ENCODE measurements around the gene SRBD1. TPM values are rescaled to one million over a fixed set of nuclear protein-coding genes. Genes with fewer than 3 reads are reported as not detected.

The SRBD1 gene
- polyA plus RNA-seq, 1 donor from 2014 or later: 5.3 TPM

DNA sequence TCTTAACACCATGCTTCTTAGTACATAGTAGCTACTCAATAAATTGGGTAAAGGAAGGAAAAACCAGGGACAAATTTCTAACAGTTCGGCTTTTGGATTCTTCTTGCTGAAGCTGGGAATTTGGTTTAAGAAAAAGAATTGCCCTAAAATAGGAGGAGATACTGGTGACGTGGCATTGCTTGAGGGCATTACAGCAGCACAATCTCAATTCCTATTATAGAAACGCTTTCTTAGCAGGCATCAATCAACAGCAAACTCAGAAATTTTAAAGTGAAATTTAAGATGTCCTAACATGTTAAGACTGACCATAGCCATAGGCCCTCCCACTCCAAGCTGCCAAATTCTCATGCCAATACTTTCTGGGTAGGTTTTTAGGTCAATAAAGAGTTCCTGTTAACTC, 169.5 kb downstream of the SRBD1 start:
- Histone ChIP-seq H3K4me2 (ENCODE audit: low read length) (no peak overlapping the region), H3K79me2 (replicated peaks; ENCODE audit: insufficient read depth, low read length) (no peaks in the 10 kb centered on the region), H3K27me3 (ENCODE audit: insufficient read depth, low read depth, low read length) (no peaks in the 10 kb centered on the region), H4K20me1 (ENCODE audit: insufficient read depth) (no peaks in the 10 kb centered on the region), H3K36me3 (ENCODE audit: insufficient read depth, low read length) (no peaks in the 10 kb centered on the region), H2AFZ (ENCODE audit: low read depth, low read length) (no peak overlapping the region), H3F3A (ENCODE audit: insufficient read depth, low read length, poor library complexity, severe bottlenecking) (no peaks in the 10 kb centered on the region), H3K27ac (ENCODE audit: low read length) (no peak overlapping the region), H3K9ac (ENCODE audit: low read length) (no peak overlapping the region), H3K4me3 (ENCODE audit: low read length) (no peak overlapping the region), H3K9me3 (ENCODE audit: low read length) (no peaks in the 10 kb centered on the region), H3K9me2 (ENCODE audit: insufficient read depth, low read length) (no peaks in the 10 kb centered on the region)
- no peak for TF ChIP-seq SMC3 (conservative IDR thresholded peaks at IDR 0.05; ENCODE audit: poor library complexity)
- TF ChIP-seq EP300 (conservative IDR thresholded peaks at IDR 0.05; ENCODE audit: poor library complexity, severe bottlenecking): no peak
- no peak for TF ChIP-seq MXI1 (conservative IDR thresholded peaks at IDR 0.05; ENCODE audit: poor library complexity, severe bottlenecking)

DNA sequence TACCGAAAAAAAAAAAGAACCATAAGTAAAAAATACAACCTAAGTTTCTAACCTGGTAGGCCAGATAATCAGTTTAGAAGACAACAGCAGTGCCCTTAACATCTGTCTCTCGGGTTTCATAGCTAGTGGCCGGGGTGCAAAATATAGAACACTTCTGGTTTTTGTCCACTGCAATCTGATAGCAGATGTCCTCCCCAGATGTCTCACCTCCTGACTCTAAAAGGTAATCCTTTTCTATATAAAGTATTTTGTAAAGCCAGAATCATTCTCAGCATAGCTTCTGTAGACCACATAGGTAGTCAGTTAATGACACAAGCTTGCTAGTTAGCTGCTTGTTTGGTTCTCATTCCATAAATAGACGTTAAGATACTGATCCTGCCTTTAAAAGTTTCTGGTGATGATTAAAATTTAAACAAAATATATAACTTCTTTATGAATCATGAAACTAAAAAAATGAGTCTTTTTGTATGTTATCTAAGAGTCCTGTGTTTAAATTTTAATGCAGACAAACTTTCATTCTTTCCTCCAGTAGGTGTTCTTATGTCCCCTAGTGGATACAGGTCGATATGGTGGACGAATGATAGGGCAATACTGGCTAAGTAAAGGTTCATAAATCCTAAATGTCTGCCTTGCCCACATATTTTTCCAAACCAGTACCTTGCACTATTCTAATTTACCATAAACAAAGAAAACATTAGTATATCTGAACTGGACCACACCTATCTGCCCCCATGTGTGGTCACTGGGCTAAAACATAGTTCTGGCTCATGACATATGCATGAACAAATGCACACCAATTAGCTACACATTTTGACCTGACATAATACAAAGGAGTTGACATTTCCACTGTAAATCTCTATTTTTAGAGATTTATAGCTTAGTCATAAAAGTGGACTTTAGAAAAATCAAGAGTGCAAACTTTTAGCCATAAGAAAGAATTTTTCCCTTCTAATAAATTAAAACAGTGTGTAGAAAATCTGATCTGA, 171.0 kb downstream of the SRBD1 start:
- no peak for TF ChIP-seq SMC3 (conservative IDR thresholded peaks at IDR 0.05; ENCODE audit: poor library complexity)
- TF ChIP-seq CTCF (IDR thresholded peaks at IDR 0.05; ENCODE audit: poor library complexity, severe bottlenecking): no peak
- TF ChIP-seq, protein P1, sequence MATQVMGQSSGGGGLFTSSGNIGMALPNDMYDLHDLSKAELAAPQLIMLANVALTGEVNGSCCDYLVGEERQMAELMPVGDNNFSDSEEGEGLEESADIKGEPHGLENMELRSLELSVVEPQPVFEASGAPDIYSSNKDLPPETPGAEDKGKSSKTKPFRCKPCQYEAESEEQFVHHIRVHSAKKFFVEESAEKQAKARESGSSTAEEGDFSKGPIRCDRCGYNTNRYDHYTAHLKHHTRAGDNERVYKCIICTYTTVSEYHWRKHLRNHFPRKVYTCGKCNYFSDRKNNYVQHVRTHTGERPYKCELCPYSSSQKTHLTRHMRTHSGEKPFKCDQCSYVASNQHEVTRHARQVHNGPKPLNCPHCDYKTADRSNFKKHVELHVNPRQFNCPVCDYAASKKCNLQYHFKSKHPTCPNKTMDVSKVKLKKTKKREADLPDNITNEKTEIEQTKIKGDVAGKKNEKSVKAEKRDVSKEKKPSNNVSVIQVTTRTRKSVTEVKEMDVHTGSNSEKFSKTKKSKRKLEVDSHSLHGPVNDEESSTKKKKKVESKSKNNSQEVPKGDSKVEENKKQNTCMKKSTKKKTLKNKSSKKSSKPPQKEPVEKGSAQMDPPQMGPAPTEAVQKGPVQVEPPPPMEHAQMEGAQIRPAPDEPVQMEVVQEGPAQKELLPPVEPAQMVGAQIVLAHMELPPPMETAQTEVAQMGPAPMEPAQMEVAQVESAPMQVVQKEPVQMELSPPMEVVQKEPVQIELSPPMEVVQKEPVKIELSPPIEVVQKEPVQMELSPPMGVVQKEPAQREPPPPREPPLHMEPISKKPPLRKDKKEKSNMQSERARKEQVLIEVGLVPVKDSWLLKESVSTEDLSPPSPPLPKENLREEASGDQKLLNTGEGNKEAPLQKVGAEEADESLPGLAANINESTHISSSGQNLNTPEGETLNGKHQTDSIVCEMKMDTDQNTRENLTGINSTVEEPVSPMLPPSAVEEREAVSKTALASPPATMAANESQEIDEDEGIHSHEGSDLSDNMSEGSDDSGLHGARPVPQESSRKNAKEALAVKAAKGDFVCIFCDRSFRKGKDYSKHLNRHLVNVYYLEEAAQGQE (IDR thresholded peaks at IDR 0.05; ENCODE audit: borderline replicate concordance): no peak
- no peak for TF ChIP-seq TAF1 (IDR thresholded peaks at IDR 0.05; ENCODE audit: low read depth)
- TF ChIP-seq EP300 (conservative IDR thresholded peaks at IDR 0.05; ENCODE audit: poor library complexity, severe bottlenecking): no peak
- TF ChIP-seq RAD21 (conservative IDR thresholded peaks at IDR 0.05): no peak
- TF ChIP-seq POLR2AphosphoS5 (IDR thresholded peaks at IDR 0.05): no peak
- TF ChIP-seq EZH2 (IDR thresholded peaks at IDR 0.05; ENCODE audit: borderline replicate concordance, insufficient read depth, low read length, poor library complexity, severe bottlenecking): no peak
- no peak for TF ChIP-seq MXI1 (conservative IDR thresholded peaks at IDR 0.05; ENCODE audit: poor library complexity, severe bottlenecking)
- H3K4me3 ChIP-seq (ENCODE audit: low read length): no peak overlapping the region
- H2AFZ ChIP-seq (ENCODE audit: low read depth, low read length): no peak overlapping the region
- no peaks in the 10 kb centered on the region for H3K9me2 ChIP-seq (ENCODE audit: insufficient read depth, low read length)
- no peaks in the 10 kb centered on the region for H3F3A ChIP-seq (ENCODE audit: insufficient read depth, low read length, poor library complexity, severe bottlenecking)
- no peaks in the 10 kb centered on the region for H3K27me3 ChIP-seq (ENCODE audit: insufficient read depth, low read depth, low read length)
- H3K36me3 ChIP-seq (ENCODE audit: insufficient read depth, low read length): no peaks in the 10 kb centered on the region
- no peak overlapping the region for H3K27ac ChIP-seq (ENCODE audit: low read length)
- no peaks in the 10 kb centered on the region for H3K79me2 ChIP-seq (replicated peaks; ENCODE audit: insufficient read depth, low read length)
- no peak overlapping the region for H3K4me2 ChIP-seq (ENCODE audit: low read length)
- H4K20me1 ChIP-seq (ENCODE audit: insufficient read depth): no peaks in the 10 kb centered on the region
- no peak overlapping the region for H3K9ac ChIP-seq (ENCODE audit: low read length)
- H3K9me3 ChIP-seq (ENCODE audit: low read length): no peaks in the 10 kb centered on the region

All from neural cell (in vitro differentiated cells).